H9 (cell line): ENCODE data around the gene NUCB2. TPM values are rescaled to one million over a fixed set of nuclear protein-coding genes. Genes with fewer than 3 reads are reported as not detected.

Experiments
- DNase-seq: peaks from one replicate; pipeline ENCODE4 v3.0.0-alpha.2; 2017
- H2AFZ ChIP-seq: one replicate; pipeline ENCODE4 v1.6.1; 2013; ENCODE audit warnings: mild to moderate bottlenecking, low read length, control low read depth, moderate library complexity
- H2AK5ac ChIP-seq: 2 replicates; pipeline ENCODE4 v1.6.1; 2013; ENCODE audit warnings: low read length, control low read depth, mixed read lengths; ENCODE audit not compliant: insufficient read length
- H2BK120ac ChIP-seq: one replicate; pipeline ENCODE4 v1.6.1; 2013; ENCODE audit warnings: low read depth, mild to moderate bottlenecking, low read length, control low read depth, inconsistent platforms; ENCODE audit not compliant: poor library complexity, severe bottlenecking
- H2BK12ac ChIP-seq: 2 replicates; pipeline ENCODE4 v1.6.1; 2013; ENCODE audit warnings: low read length, control low read depth, mixed read lengths, low read depth; ENCODE audit not compliant: insufficient read length
- H2BK15ac ChIP-seq: 2 replicates; pipeline ENCODE4 v1.6.1; 2013; ENCODE audit warnings: low read depth, low read length, control low read depth
- H2BK20ac ChIP-seq: one replicate; pipeline ENCODE4 v1.6.1; 2013; ENCODE audit warnings: low read depth, mild to moderate bottlenecking, low read length, control low read depth, inconsistent platforms; ENCODE audit not compliant: poor library complexity, severe bottlenecking
- H2BK5ac ChIP-seq: 2 replicates; pipeline ENCODE4 v1.6.1; 2013; ENCODE audit warnings: low read length, control low read depth, mixed read lengths; ENCODE audit not compliant: insufficient read length
- H3K14ac ChIP-seq: 2 replicates; pipeline ENCODE4 v1.6.1; 2013; ENCODE audit warnings: low read length, control low read depth; ENCODE audit not compliant: insufficient read depth
- H3K18ac ChIP-seq: 2 replicates; pipeline ENCODE4 v1.6.1; 2013; ENCODE audit warnings: low read depth, mild to moderate bottlenecking, mixed read lengths, low read length, control low read depth; ENCODE audit not compliant: insufficient read length
- H3K23ac ChIP-seq: 2 replicates; pipeline ENCODE4 v1.6.1; 2013; ENCODE audit warnings: low read length, control low read depth, mixed read lengths, low read depth; ENCODE audit not compliant: insufficient read length
- H3K23me2 ChIP-seq: 2 replicates; pipeline ENCODE4 v1.6.1; 2013; ENCODE audit warnings: low read depth, mild to moderate bottlenecking, mixed read lengths, low read length, control low read depth; ENCODE audit not compliant: insufficient read length, poor library complexity, severe bottlenecking
- H3K27ac ChIP-seq: 2 replicates; pipeline ENCODE4 v1.5.1; 2013; ENCODE audit warnings: low read length, control low read depth, mixed read lengths, low read depth; ENCODE audit not compliant: insufficient read length
- H3K27me3 ChIP-seq: 2 replicates; pipeline ENCODE4 v1.6.1; 2013; ENCODE audit warnings: low read length, control low read depth, inconsistent platforms; ENCODE audit not compliant: insufficient read depth
- H3K4ac ChIP-seq: 2 replicates; pipeline ENCODE4 v1.6.1; 2013; ENCODE audit warnings: low read depth, mild to moderate bottlenecking, control low read depth, inconsistent platforms, low read length, moderate library complexity
- H3K4me1 ChIP-seq: 2 replicates; pipeline ENCODE4 v1.6.1; 2013; ENCODE audit warnings: low read length, control low read depth, inconsistent platforms; ENCODE audit not compliant: insufficient read depth
- H3K4me2 ChIP-seq: 2 replicates; pipeline ENCODE4 v1.6.1; 2013; ENCODE audit warnings: low read length, control low read depth, mixed read lengths; ENCODE audit not compliant: insufficient read length, insufficient read depth
- H3K56ac ChIP-seq: 2 replicates; pipeline ENCODE4 v1.6.1; 2013; ENCODE audit warnings: low read depth, mild to moderate bottlenecking, mixed read lengths, low read length, control low read depth; ENCODE audit not compliant: insufficient read length
- H3K79me1 ChIP-seq: 2 replicates; pipeline ENCODE4 v1.6.1; 2013; ENCODE audit warnings: low read depth, mild to moderate bottlenecking, moderate library complexity, low read length, control low read depth, inconsistent platforms; ENCODE audit not compliant: insufficient read depth, poor library complexity, severe bottlenecking
- H3K79me2 ChIP-seq: 2 replicates; pipeline ENCODE4 v1.6.1; 2013; ENCODE audit warnings: low read length, control low read depth, inconsistent platforms; ENCODE audit not compliant: insufficient read depth
- H3K9ac ChIP-seq: 2 replicates; pipeline ENCODE4 v1.6.1; 2013; ENCODE audit warnings: low read length, control low read depth, mixed read lengths; ENCODE audit not compliant: insufficient read length; ENCODE audit errors: extremely low read depth
- H3K9me3 ChIP-seq: one replicate; pipeline ENCODE4 v1.6.1; 2013; ENCODE audit warnings: low read depth, low read length, inconsistent platforms; ENCODE audit not compliant: control insufficient read depth
- H3T11ph ChIP-seq: one replicate; pipeline ENCODE4 v1.6.1; 2013; ENCODE audit warnings: mild to moderate bottlenecking, low read length, control low read depth, inconsistent platforms
- H4K20me1 ChIP-seq: one replicate; pipeline ENCODE4 v1.6.1; 2013; ENCODE audit not compliant: control insufficient read depth, insufficient read length, insufficient read depth
- H4K5ac ChIP-seq: 2 replicates; pipeline ENCODE4 v1.6.1; 2013; ENCODE audit warnings: low read depth, mild to moderate bottlenecking, mixed read lengths, low read length, control low read depth; ENCODE audit not compliant: insufficient read length
- H4K8ac ChIP-seq: replicated peaks from 2 replicates; pipeline ENCODE4 v1.6.1; 2013; ENCODE audit warnings: low read length, control low read depth, mixed read lengths, low read depth; ENCODE audit not compliant: insufficient read length
- H4K91ac ChIP-seq: 2 replicates; pipeline ENCODE4 v1.6.1; 2013; ENCODE audit warnings: low read depth, mild to moderate bottlenecking, moderate library complexity, mixed read lengths, low read length, control low read depth; ENCODE audit not compliant: insufficient read length
- H3K27ac Mint-ChIP-seq, 3 experiments: 2 replicates in 2 of 3; 3 replicates in 1 of 3; pipeline ENCODE4 v1.8.0; 2020 to 2021; ENCODE audit warnings: mixed read lengths in 3 of 3, mild to moderate bottlenecking in 1 of 3, moderate library complexity in 1 of 3
- H3K27me3 Mint-ChIP-seq: 2 replicates; pipeline ENCODE4 v1.8.0; 2021; ENCODE audit warnings: low read depth, mild to moderate bottlenecking, moderate library complexity, mixed read lengths
- H3K36me3 Mint-ChIP-seq, 3 experiments: 2 replicates in 2 of 3; 3 replicates in 1 of 3; pipeline ENCODE4 v1.8.0; 2020 to 2021; ENCODE audit warnings: low read depth in 3 of 3, mixed read lengths in 3 of 3; ENCODE audit not compliant: insufficient read depth in 1 of 3
- H3K4me1 Mint-ChIP-seq, 2 experiments: 2 replicates each; pipeline ENCODE4 v1.8.0; 2020; ENCODE audit warnings: mixed read lengths in 2 of 2
- H3K4me3 Mint-ChIP-seq, 2 experiments: 2 replicates in 1 of 2; 3 replicates in 1 of 2; pipeline ENCODE4 v1.8.0; 2020 to 2021; ENCODE audit warnings: mild to moderate bottlenecking in 2 of 2, mixed read lengths in 2 of 2, moderate library complexity in 1 of 2
- H3K9me3 Mint-ChIP-seq, 2 experiments: 2 replicates in 1 of 2; 3 replicates in 1 of 2; pipeline ENCODE4 v1.8.0; 2020; ENCODE audit warnings: mild to moderate bottlenecking in 2 of 2, mixed read lengths in 2 of 2, moderate library complexity in 1 of 2
- WGBS: extraction: QIAGEN DNeasy Blood & Tissue Kit; methylation state at CpG from one replicate; pipeline ENCODE4 v1.1.7; 2013; ENCODE audit warnings: missing lambda C conversion rate, low lambda C conversion rate, mixed read lengths; ENCODE audit not compliant: insufficient read length; ENCODE audit errors: extremely low coverage; 5-methylcytosine and 5-hydroxymethylcytosine counted together
- total RNA-seq: library from RNA; stranded (reverse); gene quantifications from 2 replicates; pipeline ENCODE4 v1.2.1, GENCODE V29; 2021
- TF ChIP-seq, protein P1 (sequence below): fragments of 200-600 bp; sonication (generic); conservative IDR thresholded peaks from 3 replicates; pipeline ENCODE4 v1.8.0; 2021; ENCODE audit warnings: antibody characterized with exemption, mild to moderate bottlenecking

NUCB2 gene
- total RNA-seq, 1 experiment from 2014 or later: 29.1 TPM

DNA sequence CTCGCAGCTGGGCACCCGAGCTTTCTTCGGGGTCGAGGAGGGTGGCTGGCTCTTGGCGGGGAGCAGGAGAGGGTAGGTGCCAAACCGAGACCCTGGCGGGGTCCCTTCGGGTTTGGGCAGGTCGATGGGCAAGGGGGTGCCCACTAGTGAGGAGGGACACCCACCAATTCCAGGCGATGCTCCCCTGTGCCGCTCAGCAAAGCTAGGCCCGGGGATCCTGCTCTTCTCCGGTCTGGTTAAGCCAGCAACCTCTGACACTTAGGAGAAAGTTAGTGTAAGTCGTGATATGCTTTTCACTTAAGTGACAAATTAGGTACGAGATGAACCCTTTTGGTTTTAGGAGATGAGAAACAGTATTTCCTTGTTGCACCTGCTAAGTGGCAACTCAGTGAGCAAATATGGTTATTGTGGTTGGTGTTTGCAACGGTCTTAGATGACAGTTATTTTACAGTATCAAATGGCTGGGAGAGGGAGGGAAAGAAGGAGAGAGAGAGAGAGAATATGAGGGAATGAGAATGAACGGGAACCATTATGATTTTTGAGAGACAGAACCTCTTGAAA is 565 bp downstream of the NUCB2 start:
- Histone ChIP-seq H3K14ac (no peak overlapping the region), H2BK15ac (no peak overlapping the region), H4K5ac (no peak overlapping the region), H3K9ac (peak overlapping the region; percentile 61), H4K91ac (no peak overlapping the region), H3K4me2 (peak overlapping the region; percentile 82), H3K4me1 (no peaks in the 10 kb centered on the region), H3K23me2 (peaks cover 5% of the 10 kb centered on the region), H3K79me2 (no peaks in the 10 kb centered on the region), H2BK5ac (no peak overlapping the region), H3K56ac (no peak overlapping the region), H3K27me3 (no peaks in the 10 kb centered on the region), H4K20me1 (no peaks in the 10 kb centered on the region), H3K18ac (peak overlapping the region; percentile 37), H3K27ac (no peak overlapping the region), H3K79me1 (no peaks in the 10 kb centered on the region), H3K4ac (no peak overlapping the region), H2BK20ac (no peak overlapping the region), H3K9me3 (no peaks in the 10 kb centered on the region), H2BK120ac (no peak overlapping the region), H3T11ph (no peak overlapping the region), H2AK5ac (no peak overlapping the region), H2AFZ (no peak overlapping the region), H2BK12ac (no peak overlapping the region), H3K23ac (no peak overlapping the region), H4K8ac (no peak overlapping the region)
- TF ChIP-seq, protein P1, sequence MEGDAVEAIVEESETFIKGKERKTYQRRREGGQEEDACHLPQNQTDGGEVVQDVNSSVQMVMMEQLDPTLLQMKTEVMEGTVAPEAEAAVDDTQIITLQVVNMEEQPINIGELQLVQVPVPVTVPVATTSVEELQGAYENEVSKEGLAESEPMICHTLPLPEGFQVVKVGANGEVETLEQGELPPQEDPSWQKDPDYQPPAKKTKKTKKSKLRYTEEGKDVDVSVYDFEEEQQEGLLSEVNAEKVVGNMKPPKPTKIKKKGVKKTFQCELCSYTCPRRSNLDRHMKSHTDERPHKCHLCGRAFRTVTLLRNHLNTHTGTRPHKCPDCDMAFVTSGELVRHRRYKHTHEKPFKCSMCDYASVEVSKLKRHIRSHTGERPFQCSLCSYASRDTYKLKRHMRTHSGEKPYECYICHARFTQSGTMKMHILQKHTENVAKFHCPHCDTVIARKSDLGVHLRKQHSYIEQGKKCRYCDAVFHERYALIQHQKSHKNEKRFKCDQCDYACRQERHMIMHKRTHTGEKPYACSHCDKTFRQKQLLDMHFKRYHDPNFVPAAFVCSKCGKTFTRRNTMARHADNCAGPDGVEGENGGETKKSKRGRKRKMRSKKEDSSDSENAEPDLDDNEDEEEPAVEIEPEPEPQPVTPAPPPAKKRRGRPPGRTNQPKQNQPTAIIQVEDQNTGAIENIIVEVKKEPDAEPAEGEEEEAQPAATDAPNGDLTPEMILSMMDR: no peak
- H3K36me3 Mint-ChIP-seq: no peaks in the 10 kb centered on the region
- H3K27me3 Mint-ChIP-seq: peaks cover 25% of the 10 kb centered on the region
- no peaks in the 10 kb centered on the region for H3K9me3 Mint-ChIP-seq
- no peak for DNase-seq
- WGBS: no CpG with 5 or more reads among the region's 17 CpGs
- no peak overlapping the region for H3K27ac Mint-ChIP-seq
- peaks cover 6 to 10% of the 10 kb centered on the region in 2 experiments for H3K4me1 Mint-ChIP-seq
- H3K4me3 Mint-ChIP-seq: peak overlapping the region; percentile 87 to 89
